ENCODE data around the gene PROP1. TPM values are rescaled to one million over a fixed set of nuclear protein-coding genes. Genes with fewer than 3 reads are reported as not detected.
"Not testable (repeated sequence)": the region's sequence is repeated elsewhere in the genome, so short reads cannot be mapped to it uniquely, and the experiment has no call there.

The PROP1 gene
- total and polyA plus RNA-seq, 2 donors (not counting 3 experiments of a cell fraction or from before 2014, with no cell fraction given): not detected

- no peak for FAIRE-seq
- H3K27ac ChIP-seq (ENCODE audit: insufficient read depth, low read depth, low read length): no peak overlapping the region
- no peak overlapping the region for H3K4me2 ChIP-seq (ENCODE audit: insufficient read depth, low read length)
- CTCF ChIA-PET: interaction anchor here (0.9 kb wide), 1 partner anchor 10 kb away, joined by 3 read pairs; no protein-coding TSS in a partner anchor
- H3K27me3 ChIP-seq (ENCODE audit: control insufficient read depth in 2 of 2, insufficient read depth in 2 of 2, low read length in 2 of 2): no peaks in the 10 kb centered on the region
- dilution Hi-C loops (cut with MboI; ENCODE audit: extremely low pct_ligation_motif_present, low sequenced_read_pairs): no loop called here
- H3K79me2 ChIP-seq (ENCODE audit: control insufficient read depth, insufficient read depth, low read length): no peaks in the 10 kb centered on the region
- TF ChIP-seq POLR2AphosphoS5 (IDR thresholded peaks at IDR 0.05; ENCODE audit: insufficient read depth, low read depth, low read length) (no peak), CTCF (IDR thresholded peaks at IDR 0.05; ENCODE audit: extremely low read depth in 1 of 2, insufficient read depth in 1 of 2, low read depth in 1 of 2, low read length in 2 of 2) (no peak), JUN (IDR thresholded peaks at IDR 0.05; ENCODE audit: borderline replicate concordance, insufficient read depth, insufficient read length, low read depth) (no peak), MAX (IDR thresholded peaks at IDR 0.05; ENCODE audit: insufficient read depth, insufficient read length) (no peak), POLR2A (IDR thresholded peaks at IDR 0.05; ENCODE audit: low read depth, low read length) (no peak), MYC (IDR thresholded peaks at IDR 0.05; ENCODE audit: low read depth, low read length) (no peak), GATA2 (IDR thresholded peaks at IDR 0.05; ENCODE audit: insufficient read depth, insufficient read length, low read depth, low read length) (no peak), EZH2 (IDR thresholded peaks at IDR 0.05; ENCODE audit: borderline replicate concordance, low read depth, low read length, severe bottlenecking) (no peak), FOS (IDR thresholded peaks at IDR 0.05; ENCODE audit: borderline replicate concordance, insufficient read depth, low read length) (no peak)
- H3K9ac ChIP-seq (replicated peaks; ENCODE audit: extremely low read depth, insufficient read depth, low read length): no peak overlapping the region
- H3K4me3 ChIP-seq (replicated peaks in 1 of 3; ENCODE audit: insufficient read depth in 1 of 3, low read depth in 1 of 3, low read length in 3 of 3): no peak overlapping the region
- no peaks in the 10 kb centered on the region for H3K9me3 ChIP-seq (replicated peaks; ENCODE audit: control insufficient read depth, insufficient read depth, low read length)
- no peaks in the 10 kb centered on the region for H3K36me3 ChIP-seq (ENCODE audit: control insufficient read depth in 2 of 2, extremely low read depth in 1 of 2, insufficient read depth in 2 of 2, low read length in 2 of 2)
- no peaks in the 10 kb centered on the region for H3K9me1 ChIP-seq (replicated peaks; ENCODE audit: control insufficient read depth, extremely low read depth, insufficient read depth, low read length)
- H3K4me1 ChIP-seq (ENCODE audit: control insufficient read depth, extremely low read depth, insufficient read depth, low read length): no peaks in the 10 kb centered on the region
- POLR2A ChIA-PET: no interaction called here
- no peak for DNase-seq (ENCODE audit: low read depth, low spot score)
- no TSS peak for BruUV-seq (replicated peaks)
- H2AFZ ChIP-seq (ENCODE audit: low read depth, low read length): no peak overlapping the region
- intact Hi-C loops (cut with micrococcal nuclease): no loop called here
- H4K20me1 ChIP-seq (replicated peaks; ENCODE audit: control insufficient read depth, extremely low read depth, insufficient read depth, low read length): no peaks in the 10 kb centered on the region
Observed at GRCh38 chr5:177957241-177957640, 38.8 kb downstream of the PROP1 start.

- H3K36me3 ChIP-seq (ENCODE audit: control insufficient read depth in 2 of 2, extremely low read depth in 1 of 2, insufficient read depth in 2 of 2, low read length in 2 of 2); CTCF ChIA-PET; H3K4me2 ChIP-seq (ENCODE audit: insufficient read depth, low read length); DNase-seq (ENCODE audit: low read depth, low spot score); H2AFZ ChIP-seq (ENCODE audit: low read depth, low read length); FAIRE-seq; H3K4me1 ChIP-seq (ENCODE audit: control insufficient read depth, extremely low read depth, insufficient read depth, low read length); H3K27me3 ChIP-seq (ENCODE audit: control insufficient read depth in 2 of 2, insufficient read depth in 2 of 2, low read length in 2 of 2); dilution Hi-C loops (cut with MboI; ENCODE audit: extremely low pct_ligation_motif_present, low sequenced_read_pairs); H3K9ac ChIP-seq (replicated peaks; ENCODE audit: extremely low read depth, insufficient read depth, low read length); H3K9me3 ChIP-seq (replicated peaks; ENCODE audit: control insufficient read depth, insufficient read depth, low read length); H3K27ac ChIP-seq (ENCODE audit: insufficient read depth, low read depth, low read length); intact Hi-C loops (cut with micrococcal nuclease); H3K9me1 ChIP-seq (replicated peaks; ENCODE audit: control insufficient read depth, extremely low read depth, insufficient read depth, low read length); H4K20me1 ChIP-seq (replicated peaks; ENCODE audit: control insufficient read depth, extremely low read depth, insufficient read depth, low read length); BruUV-seq (replicated peaks); H3K4me3 ChIP-seq (replicated peaks in 1 of 3; ENCODE audit: insufficient read depth in 1 of 3, low read depth in 1 of 3, low read length in 3 of 3); H3K79me2 ChIP-seq (ENCODE audit: control insufficient read depth, insufficient read depth, low read length): not testable (repeated sequence)
- POLR2A ChIA-PET: interaction anchor here (0.6 kb wide), 1 partner anchor 251 kb away, joined by 4 read pairs; the partner anchor contains the start of gene HNRNPAB
Observed at GRCh38 chr5:177953101-177953500, 42.9 kb downstream of the PROP1 start.

- H3K36me3 ChIP-seq (ENCODE audit: control insufficient read depth in 2 of 2, extremely low read depth in 1 of 2, insufficient read depth in 2 of 2, low read length in 2 of 2); BruUV-seq (replicated peaks); POLR2A ChIA-PET; intact Hi-C loops (cut with micrococcal nuclease); H3K27me3 ChIP-seq (ENCODE audit: control insufficient read depth in 2 of 2, insufficient read depth in 2 of 2, low read length in 2 of 2); H2AFZ ChIP-seq (ENCODE audit: low read depth, low read length); H4K20me1 ChIP-seq (replicated peaks; ENCODE audit: control insufficient read depth, extremely low read depth, insufficient read depth, low read length); H3K9ac ChIP-seq (replicated peaks; ENCODE audit: extremely low read depth, insufficient read depth, low read length); CTCF ChIA-PET; H3K4me3 ChIP-seq (replicated peaks in 1 of 3; ENCODE audit: insufficient read depth in 1 of 3, low read depth in 1 of 3, low read length in 3 of 3); H3K79me2 ChIP-seq (ENCODE audit: control insufficient read depth, insufficient read depth, low read length); H3K4me1 ChIP-seq (ENCODE audit: control insufficient read depth, extremely low read depth, insufficient read depth, low read length); FAIRE-seq; H3K9me1 ChIP-seq (replicated peaks; ENCODE audit: control insufficient read depth, extremely low read depth, insufficient read depth, low read length); dilution Hi-C loops (cut with MboI; ENCODE audit: extremely low pct_ligation_motif_present, low sequenced_read_pairs); H3K27ac ChIP-seq (ENCODE audit: insufficient read depth, low read depth, low read length); H3K4me2 ChIP-seq (ENCODE audit: insufficient read depth, low read length); DNase-seq (ENCODE audit: low read depth, low spot score); H3K9me3 ChIP-seq (replicated peaks; ENCODE audit: control insufficient read depth, insufficient read depth, low read length): not testable (repeated sequence)
Observed at GRCh38 chr5:177949656-177950055, 46.4 kb downstream of the PROP1 start.

All from endothelial cell of umbilical vein (primary cell).